CD8-positive, alpha-beta memory T cell (primary cell): ENCODE data around the gene FAM185A. TPM values are rescaled to one million over a fixed set of nuclear protein-coding genes. Genes with fewer than 3 reads are reported as not detected.
"Not testable (repeated sequence)": the region's sequence is repeated elsewhere in the genome, so short reads cannot be mapped to it uniquely, and the experiment has no call there.

Experiments
- CTCF ChIA-PET: fragments of 350-600 bp; sonication (Branson Sonifier 250); formaldehyde crosslinking; loops from one replicate; lab custom pipeline; 2021; ENCODE audit warnings: antibody characterized with exemption; lab: Charles Lee
- POLR2A ChIA-PET: fragments of 350-600 bp; sonication (Branson Sonifier 250); formaldehyde crosslinking; loops from one replicate; lab custom pipeline; 2021; ENCODE audit warnings: antibody characterized with exemption; lab: Charles Lee
- DNase-seq, 5 donors: peaks; one replicate each; pipeline versions ENCODE4 v3.0.0 to v3.0.0-alpha.2; 2020 to 2022; ENCODE audit warnings: mixed read lengths in 1 of 5
- H3K27ac ChIP-seq: one replicate; pipeline ENCODE4 v1.7.0; 2013; ENCODE audit warnings: low read depth, mild to moderate bottlenecking, low read length, moderate library complexity
- H3K27me3 ChIP-seq: 2 replicates; pipeline ENCODE4 v1.7.0; 2013; ENCODE audit warnings: low read length, mild to moderate bottlenecking; ENCODE audit not compliant: insufficient read depth, poor library complexity, severe bottlenecking
- H3K36me3 ChIP-seq: 2 replicates; pipeline ENCODE4 v1.7.0; 2013; ENCODE audit warnings: mild to moderate bottlenecking, low read length, moderate library complexity; ENCODE audit not compliant: insufficient read depth
- H3K4me1 ChIP-seq: 2 replicates; pipeline ENCODE4 v1.7.0; 2013; ENCODE audit warnings: mild to moderate bottlenecking, low read length, moderate library complexity; ENCODE audit not compliant: insufficient read depth
- H3K4me3 ChIP-seq: 2 replicates; pipeline ENCODE4 v1.7.0; 2013; ENCODE audit warnings: mild to moderate bottlenecking, low read length
- H3K9me3 ChIP-seq: 2 replicates; pipeline ENCODE4 v1.7.0; 2013; ENCODE audit warnings: mild to moderate bottlenecking, low read length
- H3K27ac Mint-ChIP-seq, 8 donors: one replicate each; pipeline ENCODE4 v1.8.0; 2020 to 2021; ENCODE audit warnings: mixed read lengths in 8 of 8, mild to moderate bottlenecking in 6 of 8, inconsistent platforms in 3 of 8, moderate library complexity in 3 of 8
- H3K27me3 Mint-ChIP-seq, 2 donors: one replicate each; pipeline ENCODE4 v1.8.0; 2020 to 2021; ENCODE audit warnings: mixed read lengths in 2 of 2, mild to moderate bottlenecking in 1 of 2, moderate library complexity in 1 of 2
- H3K36me3 Mint-ChIP-seq, 3 donors: one replicate each; pipeline ENCODE4 v1.8.0; 2020 to 2021; ENCODE audit warnings: mixed read lengths in 3 of 3, inconsistent platforms in 1 of 3, mild to moderate bottlenecking in 1 of 3
- H3K4me1 Mint-ChIP-seq, 3 donors: one replicate each; pipeline ENCODE4 v1.8.0; 2020 to 2021; ENCODE audit warnings: mixed read lengths in 3 of 3, inconsistent platforms in 1 of 3, mild to moderate bottlenecking in 1 of 3
- H3K4me3 Mint-ChIP-seq, 7 donors: one replicate each; pipeline ENCODE4 v1.8.0; 2020 to 2021; ENCODE audit warnings: mixed read lengths in 7 of 7, mild to moderate bottlenecking in 6 of 7, moderate library complexity in 4 of 7, inconsistent platforms in 2 of 7
- H3K9me3 Mint-ChIP-seq, 5 donors: one replicate each; pipeline ENCODE4 v1.8.0; 2020 to 2022; ENCODE audit warnings: mixed read lengths in 5 of 5, mild to moderate bottlenecking in 3 of 5, moderate library complexity in 2 of 5, inconsistent platforms in 1 of 5
- polyA plus RNA-seq: library from polyadenylated mRNA; unstranded; fragments of 300-500 nt; fragmentation: Illumina TruSeq; gene quantifications from one replicate; pipeline ENCODE4 v1.2.3, GENCODE V29; 2021
- total RNA-seq, 2 experiments: library from RNA; stranded (reverse); gene quantifications; one replicate each; pipeline ENCODE4 v1.2.3, GENCODE V29; 2021

FAM185A gene
- 10 to 100 TPM; 10.4 to 11.4 TPM for total RNA-seq
- polyA plus RNA-seq = 8.9 TPM

GRCh38 chr7:102748605-102749444, at the start of gene FAM185A:
Gene FAM185A, plus strand, starts transcription at chr7:102748999. Its CDS starts 209 bp downstream, at chr7:102749208.
- H3K9me3 ChIP-seq, H3K36me3 Mint-ChIP-seq, CTCF ChIA-PET, H3K9me3 Mint-ChIP-seq, H3K36me3 ChIP-seq, H3K4me1 ChIP-seq, H3K27me3 ChIP-seq, H3K27me3 Mint-ChIP-seq: not testable (repeated sequence)
- Histone ChIP-seq H3K27ac (peak within 1 kb of the TSS; percentile 51), H3K4me3 (peak within 1 kb of the TSS; percentile 94)
- POLR2A ChIA-PET = interaction anchor here (1.2 kb wide), 1 partner anchor 326 kb away, joined by 4 read pairs; the partner anchor contains the start of genes ARMC10 and FBXL13
- DNase-seq = peak; percentile 88 to 97 (median 95)
- Mint-ChIP-seq H3K4me1 (peaks cover 13 to 22% (median 16%) of the 10 kb centered on the region in 3 donors), H3K4me3 (peak within 1 kb of the TSS; percentile 80 to 93 (median 90)), H3K27ac (peak within 1 kb of the TSS; percentile 47 to 97 (median 94))

- H3K4me3 Mint-ChIP-seq = peak overlapping the region in 5 of 7 donors; percentile 20 to 76 (median 43)
- CTCF ChIA-PET, H3K27me3 Mint-ChIP-seq, POLR2A ChIA-PET, H3K4me1 ChIP-seq, H3K27ac ChIP-seq, H3K9me3 ChIP-seq, H3K27me3 ChIP-seq, H3K4me3 ChIP-seq, H3K9me3 Mint-ChIP-seq, H3K36me3 ChIP-seq, H3K36me3 Mint-ChIP-seq: not testable (repeated sequence)
- peak in 3 of 5 donors; percentile 3 to 30 (median 9) for DNase-seq
- H3K27ac Mint-ChIP-seq = peak overlapping the region in 5 of 8 donors; percentile 11 to 78 (median 61)
- H3K4me1 Mint-ChIP-seq = peaks cover 11 to 15% (median 12%) of the 10 kb centered on the region in 3 donors
Observed at GRCh38 chr7:102713011-102713690, 35.6 kb upstream of the FAM185A start.

GRCh38 chr7:102713691-102714080, 35.1 kb upstream of the FAM185A start:
- H3K27ac ChIP-seq, H3K4me3 ChIP-seq, H3K27me3 Mint-ChIP-seq, H3K36me3 Mint-ChIP-seq, H3K27me3 ChIP-seq, CTCF ChIA-PET, DNase-seq, H3K4me1 ChIP-seq, H3K9me3 ChIP-seq, POLR2A ChIA-PET, H3K9me3 Mint-ChIP-seq, H3K36me3 ChIP-seq: not testable (repeated sequence)
- Mint-ChIP-seq H3K27ac (peak overlapping the region in 1 of 8 donors; percentile 60), H3K4me3 (peak overlapping the region in 1 of 7 donors; percentile 63), H3K4me1 (peaks cover 11 to 15% (median 12%) of the 10 kb centered on the region in 3 donors)

GRCh38 chr7:102714774-102715522, 33.9 kb upstream of the FAM185A start:
- H3K27me3 ChIP-seq, H3K4me1 ChIP-seq, H3K27ac ChIP-seq, H3K36me3 ChIP-seq, H3K27ac Mint-ChIP-seq, CTCF ChIA-PET, H3K27me3 Mint-ChIP-seq, H3K36me3 Mint-ChIP-seq, H3K9me3 ChIP-seq, POLR2A ChIA-PET, H3K4me3 Mint-ChIP-seq, DNase-seq, H3K4me3 ChIP-seq, H3K9me3 Mint-ChIP-seq: not testable (repeated sequence)
- H3K4me1 Mint-ChIP-seq = peaks cover 11 to 15% (median 12%) of the 10 kb centered on the region in 3 donors

- CTCF ChIA-PET, DNase-seq, H3K9me3 ChIP-seq, H3K9me3 Mint-ChIP-seq, H3K27ac ChIP-seq, H3K27ac Mint-ChIP-seq, H3K27me3 ChIP-seq, H3K36me3 Mint-ChIP-seq, H3K4me3 ChIP-seq, H3K27me3 Mint-ChIP-seq, H3K36me3 ChIP-seq, POLR2A ChIA-PET, H3K4me1 ChIP-seq, H3K4me3 Mint-ChIP-seq: not testable (repeated sequence)
- H3K4me1 Mint-ChIP-seq = peaks cover 11 to 15% (median 12%) of the 10 kb centered on the region in 3 donors
Observed at GRCh38 chr7:102715718-102716117, 33.1 kb upstream of the FAM185A start.

- H3K27ac ChIP-seq, H3K4me1 Mint-ChIP-seq, H3K4me3 Mint-ChIP-seq, DNase-seq, H3K36me3 Mint-ChIP-seq, H3K4me3 ChIP-seq, CTCF ChIA-PET, H3K27ac Mint-ChIP-seq, H3K27me3 Mint-ChIP-seq, H3K36me3 ChIP-seq, H3K4me1 ChIP-seq, H3K27me3 ChIP-seq, H3K9me3 Mint-ChIP-seq, POLR2A ChIA-PET, H3K9me3 ChIP-seq: not testable (repeated sequence)
Observed at GRCh38 chr7:102718491-102718890, 30.3 kb upstream of the FAM185A start.

GRCh38 chr7:102726170-102726569, 22.6 kb upstream of the FAM185A start:
- H3K27ac Mint-ChIP-seq, POLR2A ChIA-PET, H3K4me1 ChIP-seq, H3K9me3 ChIP-seq, CTCF ChIA-PET, H3K27me3 ChIP-seq, H3K27me3 Mint-ChIP-seq, H3K4me3 ChIP-seq, DNase-seq, H3K4me1 Mint-ChIP-seq, H3K4me3 Mint-ChIP-seq, H3K36me3 Mint-ChIP-seq, H3K27ac ChIP-seq, H3K36me3 ChIP-seq: not testable (repeated sequence)
- H3K9me3 Mint-ChIP-seq = peaks cover 0 to 17% (median 11%) of the 10 kb centered on the region in 5 donors

GRCh38 chr7:102729670-102730069, 19.1 kb upstream of the FAM185A start:
- H3K4me1 Mint-ChIP-seq, H3K36me3 Mint-ChIP-seq, H3K4me1 ChIP-seq, H3K27me3 ChIP-seq, H3K27ac ChIP-seq, H3K4me3 Mint-ChIP-seq, H3K27me3 Mint-ChIP-seq, CTCF ChIA-PET, H3K36me3 ChIP-seq, H3K9me3 ChIP-seq, DNase-seq, POLR2A ChIA-PET, H3K4me3 ChIP-seq: not testable (repeated sequence)
- Mint-ChIP-seq H3K9me3 (peaks cover 0 to 13% (median 9%) of the 10 kb centered on the region in 5 donors), H3K27ac (peak overlapping the region in 1 of 8 donors; percentile 24)
